Vagina (tissue), 2 donors: ENCODE data around the gene LY6G5C.

Experiments used
- POLR2AphosphoS5 ChIP-seq, 2 donors: sonication (generic); formaldehyde crosslinking; IDR thresholded peaks; one replicate each; pipeline ENCODE4 v1.9.0; 2017; ENCODE audit warnings: antibody characterized with exemption in 2 of 2, mild to moderate bottlenecking in 2 of 2, low read depth in 1 of 2; ENCODE audit not compliant: insufficient read depth in 1 of 2
- TF ChIP-seq, protein P1 (sequence below), 3 experiments: fragments of 450-650 bp in 2 of 3; fragments of 200-600 bp in 1 of 3; sonication (generic) in 1 of 3; IDR thresholded peaks; one replicate each; pipeline ENCODE4 v1.5.1; 2017 to 2019; ENCODE audit warnings: antibody characterized with exemption in 3 of 3, mild to moderate bottlenecking in 2 of 3, moderate library complexity in 2 of 3

DNA sequence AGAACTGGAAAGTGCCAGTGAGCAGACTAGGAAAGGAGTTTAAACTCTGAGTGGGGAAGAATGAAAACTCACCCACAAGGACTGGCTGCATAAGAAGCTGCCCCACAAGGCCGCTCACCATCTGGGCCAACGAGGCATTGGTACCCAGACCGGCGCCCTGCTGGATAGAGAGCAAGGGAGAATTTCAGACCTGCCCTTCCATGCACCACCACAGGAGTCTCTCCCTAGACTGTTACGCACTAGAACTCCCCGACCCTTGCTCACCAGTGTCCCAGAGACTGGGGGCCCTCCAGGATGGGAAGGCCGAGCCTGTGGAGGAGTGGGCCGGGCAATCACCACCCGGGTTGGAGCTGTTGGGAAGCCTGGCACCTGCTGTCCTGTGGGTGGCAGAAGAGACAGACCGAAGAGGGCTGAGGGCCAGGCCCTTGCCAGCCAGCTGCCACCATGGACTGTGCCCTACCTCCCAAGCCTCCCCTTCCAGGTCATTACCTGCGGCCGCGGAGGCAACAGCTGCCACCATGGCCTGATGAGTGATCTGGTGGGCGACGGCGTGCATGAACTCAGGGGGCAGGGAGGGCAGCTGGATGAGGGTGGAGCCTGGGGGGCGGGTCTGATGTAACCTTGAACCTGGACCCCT is 36.9 kb downstream of the LY6G5C start:
- no peak for TF ChIP-seq POLR2AphosphoS5 (IDR thresholded peaks at IDR 0.05; ENCODE audit: insufficient read depth in 1 of 2, low read depth in 1 of 2)
- TF ChIP-seq, protein P1, sequence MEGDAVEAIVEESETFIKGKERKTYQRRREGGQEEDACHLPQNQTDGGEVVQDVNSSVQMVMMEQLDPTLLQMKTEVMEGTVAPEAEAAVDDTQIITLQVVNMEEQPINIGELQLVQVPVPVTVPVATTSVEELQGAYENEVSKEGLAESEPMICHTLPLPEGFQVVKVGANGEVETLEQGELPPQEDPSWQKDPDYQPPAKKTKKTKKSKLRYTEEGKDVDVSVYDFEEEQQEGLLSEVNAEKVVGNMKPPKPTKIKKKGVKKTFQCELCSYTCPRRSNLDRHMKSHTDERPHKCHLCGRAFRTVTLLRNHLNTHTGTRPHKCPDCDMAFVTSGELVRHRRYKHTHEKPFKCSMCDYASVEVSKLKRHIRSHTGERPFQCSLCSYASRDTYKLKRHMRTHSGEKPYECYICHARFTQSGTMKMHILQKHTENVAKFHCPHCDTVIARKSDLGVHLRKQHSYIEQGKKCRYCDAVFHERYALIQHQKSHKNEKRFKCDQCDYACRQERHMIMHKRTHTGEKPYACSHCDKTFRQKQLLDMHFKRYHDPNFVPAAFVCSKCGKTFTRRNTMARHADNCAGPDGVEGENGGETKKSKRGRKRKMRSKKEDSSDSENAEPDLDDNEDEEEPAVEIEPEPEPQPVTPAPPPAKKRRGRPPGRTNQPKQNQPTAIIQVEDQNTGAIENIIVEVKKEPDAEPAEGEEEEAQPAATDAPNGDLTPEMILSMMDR (IDR thresholded peaks at IDR 0.05) = no peak
